ENCODE data around the gene HSFX3. TPM values are rescaled to one million over a fixed set of nuclear protein-coding genes. Genes with fewer than 3 reads are reported as not detected.

Gene HSFX3
- total and polyA plus RNA-seq, 2 of the 8 experiments (the other 6 are each of a cell fraction or from before 2014, with no cell fraction given) = not detected

- H2BK120ac ChIP-seq (replicated peaks; ENCODE audit: low read depth, low read length) = no peak overlapping the region
- ChIA-PET CTCF (ENCODE audit: partially characterized antibody) (interaction anchor here (0.9 to 3.5 kb wide), 2 partner anchors 11 to 16 kb away, joined by 5 to 18 read pairs; no protein-coding TSS in a partner anchor), POLR2A (ENCODE audit: partially characterized antibody) (no interaction called here)
- no peak overlapping the region for H2BK5ac ChIP-seq (ENCODE audit: low read depth, low read length)
- no peak overlapping the region for H2BK15ac ChIP-seq (ENCODE audit: low read length)
- no peak overlapping the region for H3K4me3 ChIP-seq (ENCODE audit: extremely low read depth in 1 of 4, insufficient read depth in 2 of 4, low read depth in 3 of 4, low read length in 4 of 4)
- H3K23ac ChIP-seq (ENCODE audit: insufficient read length) = no peak overlapping the region
- H4K8ac ChIP-seq (ENCODE audit: extremely low read depth, insufficient read depth, low read length) = no peak overlapping the region
- 90% methylated on average over 2 of the region's 2 CpGs; no CpG with 5 or more reads in 1 of the 2 experiments for WGBS, 2 experiments (ENCODE audit: extremely low coverage in 1 of 2, insufficient coverage in 1 of 2, insufficient read length in 1 of 2, insufficient replicate concordance in 2 of 2, low coverage in 1 of 2, low lambda C conversion rate in 2 of 2, missing lambda C conversion rate in 1 of 2)
- H3K79me2 ChIP-seq (ENCODE audit: control insufficient read depth in 1 of 2, insufficient read depth in 2 of 2, low read length in 2 of 2) = no peaks in the 10 kb centered on the region
- no peak overlapping the region for H2AK5ac ChIP-seq (ENCODE audit: low read depth, low read length)
- no peak overlapping the region for H3K9ac ChIP-seq (replicated peaks in 1 of 4; ENCODE audit: extremely low read depth in 1 of 4, low read depth in 3 of 4, low read length in 3 of 4)
- no peak overlapping the region for H3K27ac ChIP-seq (ENCODE audit: low read depth, low read length)
- H3K23me2 ChIP-seq (ENCODE audit: low read depth, low read length) = no peaks in the 10 kb centered on the region
- H3K9me3 ChIP-seq (ENCODE audit: insufficient read depth in 2 of 2, low read depth in 1 of 2, low read length in 1 of 2) = no peaks in the 10 kb centered on the region
- H3K4ac ChIP-seq (replicated peaks; ENCODE audit: insufficient read length, low read depth, low read length) = no peak overlapping the region
- no peaks in the 10 kb centered on the region for H3K36me3 ChIP-seq (ENCODE audit: control insufficient read depth in 2 of 4, insufficient read depth in 4 of 4, low read length in 3 of 4)
- H3K18ac ChIP-seq (ENCODE audit: extremely low read depth, low read length) = no peak overlapping the region
- DNase-seq (ENCODE audit: low read depth in 1 of 2, low spot score in 2 of 2) = no peak
- H3K4me2 ChIP-seq (ENCODE audit: insufficient read depth in 1 of 2, low read depth in 2 of 2, low read length in 2 of 2) = no peak overlapping the region
- no peak overlapping the region for H4K91ac ChIP-seq (replicated peaks; ENCODE audit: insufficient read length, low read length)
- no peak overlapping the region for H2BK20ac ChIP-seq (ENCODE audit: low read length)
- peaks cover 0 to 6% (median 0%) of the 10 kb centered on the region in 4 experiments; a peak in 2 of 7 replicates for H3K4me1 ChIP-seq (replicated peaks in 1 of 4; ENCODE audit: control insufficient read depth in 3 of 4, insufficient read depth in 4 of 4, low read length in 3 of 4)
- no peaks in the 10 kb centered on the region for H3K27me3 ChIP-seq (replicated peaks in 1 of 4; ENCODE audit: control insufficient read depth in 3 of 4, extremely low read depth in 1 of 4, insufficient read depth in 3 of 4, low read length in 3 of 4)
- H2BK12ac ChIP-seq (ENCODE audit: low read depth, low read length) = no peak overlapping the region
- H2AFZ ChIP-seq (ENCODE audit: low read length) = no peak overlapping the region
- TF ChIP-seq TEAD4 (IDR thresholded peaks at IDR 0.05; ENCODE audit: low read depth, low read length) (no peak), KDM5A (IDR thresholded peaks at IDR 0.05; ENCODE audit: low read length) (no peak), RXRA (IDR thresholded peaks at IDR 0.05; ENCODE audit: insufficient read depth, low read depth, low read length) (no peak), YY1 (IDR thresholded peaks at IDR 0.05; ENCODE audit: low read depth, low read length) (no peak), POLR2AphosphoS5 (IDR thresholded peaks at IDR 0.05; ENCODE audit: low read depth, low read length) (no peak)
- TF ChIP-seq, protein P1, sequence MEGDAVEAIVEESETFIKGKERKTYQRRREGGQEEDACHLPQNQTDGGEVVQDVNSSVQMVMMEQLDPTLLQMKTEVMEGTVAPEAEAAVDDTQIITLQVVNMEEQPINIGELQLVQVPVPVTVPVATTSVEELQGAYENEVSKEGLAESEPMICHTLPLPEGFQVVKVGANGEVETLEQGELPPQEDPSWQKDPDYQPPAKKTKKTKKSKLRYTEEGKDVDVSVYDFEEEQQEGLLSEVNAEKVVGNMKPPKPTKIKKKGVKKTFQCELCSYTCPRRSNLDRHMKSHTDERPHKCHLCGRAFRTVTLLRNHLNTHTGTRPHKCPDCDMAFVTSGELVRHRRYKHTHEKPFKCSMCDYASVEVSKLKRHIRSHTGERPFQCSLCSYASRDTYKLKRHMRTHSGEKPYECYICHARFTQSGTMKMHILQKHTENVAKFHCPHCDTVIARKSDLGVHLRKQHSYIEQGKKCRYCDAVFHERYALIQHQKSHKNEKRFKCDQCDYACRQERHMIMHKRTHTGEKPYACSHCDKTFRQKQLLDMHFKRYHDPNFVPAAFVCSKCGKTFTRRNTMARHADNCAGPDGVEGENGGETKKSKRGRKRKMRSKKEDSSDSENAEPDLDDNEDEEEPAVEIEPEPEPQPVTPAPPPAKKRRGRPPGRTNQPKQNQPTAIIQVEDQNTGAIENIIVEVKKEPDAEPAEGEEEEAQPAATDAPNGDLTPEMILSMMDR (IDR thresholded peaks at IDR 0.05; ENCODE audit: control extremely low read depth in 1 of 3, insufficient read depth in 1 of 3, low read depth in 1 of 3, low read length in 3 of 3) = no peak
- no peaks in the 10 kb centered on the region for H4K20me1 ChIP-seq (replicated peaks in 1 of 2; ENCODE audit: control insufficient read depth in 1 of 2, insufficient read depth in 2 of 2, low read length in 2 of 2)
- H3K14ac ChIP-seq (ENCODE audit: insufficient read length) = no peak overlapping the region
- no peak for FAIRE-seq
- H4K5ac ChIP-seq (ENCODE audit: insufficient read length, low read depth, low read length) = no peak overlapping the region
- no peaks in the 10 kb centered on the region for H3K79me1 ChIP-seq (ENCODE audit: low read depth, low read length)
- no peak overlapping the region for H3K56ac ChIP-seq (replicated peaks; ENCODE audit: insufficient read length, low read depth, low read length)
Measured at GRCh38 chrX:149522916-149523315, 26.8 kb downstream of the HSFX3 start.
